Ovary (tissue), 3 donors: Measurements from ENCODE around the gene TMEM135.

Experiments used
- CTCF ChIP-seq, 3 donors: fragments of 450-650 bp in 2 of 3; fragments of 200-600 bp in 1 of 3; IDR thresholded peaks; one replicate each; pipeline versions ENCODE4 v1.5.1 to v1.8.0; 2016 to 2022; ENCODE audit warnings: antibody characterized with exemption in 3 of 3, mild to moderate bottlenecking in 1 of 3
- POLR2A ChIP-seq: fragments of 450-650 bp; IDR thresholded peaks from one replicate; pipeline ENCODE4 v1.6.1; 2017; ENCODE audit warnings: antibody characterized with exemption, mild to moderate bottlenecking, moderate library complexity
- donor health status: DM: no; HTN: no; CAD: no.

- no peak for TF ChIP-seq CTCF (IDR thresholded peaks at IDR 0.05)
- TF ChIP-seq POLR2A: no peak
Observed at GRCh38 chr11:87114093-87114492, 76.4 kb downstream of the TMEM135 start.
